ENCODE data around the gene CTNND1.
A peak's percentile ranks its signal among the peaks of the same experiment; 100 is the strongest.
"Not testable (repeated sequence)": the region's sequence is repeated elsewhere in the genome, so short reads cannot be mapped to it uniquely, and the experiment has no call there.

CTNND1 gene, protein sequence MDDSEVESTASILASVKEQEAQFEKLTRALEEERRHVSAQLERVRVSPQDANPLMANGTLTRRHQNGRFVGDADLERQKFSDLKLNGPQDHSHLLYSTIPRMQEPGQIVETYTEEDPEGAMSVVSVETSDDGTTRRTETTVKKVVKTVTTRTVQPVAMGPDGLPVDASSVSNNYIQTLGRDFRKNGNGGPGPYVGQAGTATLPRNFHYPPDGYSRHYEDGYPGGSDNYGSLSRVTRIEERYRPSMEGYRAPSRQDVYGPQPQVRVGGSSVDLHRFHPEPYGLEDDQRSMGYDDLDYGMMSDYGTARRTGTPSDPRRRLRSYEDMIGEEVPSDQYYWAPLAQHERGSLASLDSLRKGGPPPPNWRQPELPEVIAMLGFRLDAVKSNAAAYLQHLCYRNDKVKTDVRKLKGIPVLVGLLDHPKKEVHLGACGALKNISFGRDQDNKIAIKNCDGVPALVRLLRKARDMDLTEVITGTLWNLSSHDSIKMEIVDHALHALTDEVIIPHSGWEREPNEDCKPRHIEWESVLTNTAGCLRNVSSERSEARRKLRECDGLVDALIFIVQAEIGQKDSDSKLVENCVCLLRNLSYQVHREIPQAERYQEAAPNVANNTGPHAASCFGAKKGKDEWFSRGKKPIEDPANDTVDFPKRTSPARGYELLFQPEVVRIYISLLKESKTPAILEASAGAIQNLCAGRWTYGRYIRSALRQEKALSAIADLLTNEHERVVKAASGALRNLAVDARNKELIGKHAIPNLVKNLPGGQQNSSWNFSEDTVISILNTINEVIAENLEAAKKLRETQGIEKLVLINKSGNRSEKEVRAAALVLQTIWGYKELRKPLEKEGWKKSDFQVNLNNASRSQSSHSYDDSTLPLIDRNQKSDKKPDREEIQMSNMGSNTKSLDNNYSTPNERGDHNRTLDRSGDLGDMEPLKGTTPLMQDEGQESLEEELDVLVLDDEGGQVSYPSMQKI

DNA sequence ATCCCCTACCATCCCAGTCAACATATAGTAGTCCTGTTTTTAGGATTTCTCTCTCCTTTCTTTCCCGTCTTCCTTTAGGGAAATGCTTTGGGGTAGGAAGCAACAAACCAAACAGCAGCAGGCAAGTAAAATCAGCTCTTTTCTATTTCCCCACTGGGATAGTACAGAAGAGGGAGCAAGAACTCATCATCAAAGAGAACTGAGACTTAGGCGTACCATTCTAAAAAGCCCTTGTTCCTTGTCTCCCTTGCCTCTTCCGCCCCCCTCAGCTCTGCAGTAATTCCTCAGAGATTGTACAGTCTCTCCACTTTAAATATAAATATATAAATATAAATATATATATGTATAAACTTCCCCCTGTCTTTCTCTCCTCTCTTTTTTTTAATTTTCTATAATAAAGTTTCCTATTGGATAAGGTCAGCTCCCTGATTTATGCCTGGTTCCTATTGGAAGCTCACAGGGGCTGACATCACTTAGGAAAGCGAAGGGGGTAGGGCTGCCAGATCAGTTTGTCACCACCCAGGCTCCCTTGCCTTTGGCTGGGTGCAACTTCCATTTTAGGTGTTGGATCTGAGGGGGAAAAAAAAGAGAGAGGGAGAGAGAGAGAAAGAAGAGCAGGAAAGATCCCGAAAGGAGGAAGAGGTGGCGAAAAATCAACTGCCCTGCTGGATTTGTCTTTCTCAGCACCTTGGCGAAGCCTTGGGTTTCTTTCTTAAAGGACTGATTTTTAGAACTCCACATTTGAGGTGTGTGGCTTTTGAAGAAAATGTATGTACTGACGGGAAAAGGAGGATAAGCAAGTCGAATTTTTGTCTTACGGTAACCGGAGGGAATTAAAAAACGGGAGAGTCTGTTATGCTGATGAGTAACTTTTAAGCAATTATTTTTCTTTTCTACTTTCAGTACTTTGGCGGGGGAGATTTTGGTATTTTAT is at the start of gene CTNND1:
TSS of gene CTNND1 (plus strand) at position 502 of the 934 bp plus-strand sequence. CDS start 29,677 bp downstream, outside the sequence.
- Histone ChIP-seq H3K27ac (peak within 1 kb of the TSS; percentile 96), H3K36me3 (ENCODE audit: insufficient read depth, low read length) (peaks cover 3% of the 10 kb centered on the region; the same call in 1 of the 2 replicates), H3K4me3 (peak within 1 kb of the TSS; percentile 95), H3K9ac (ENCODE audit: insufficient read length) (peak within 1 kb of the TSS; percentile 99), H3K9me3 (ENCODE audit: low read depth, low read length) (no peaks in the 10 kb centered on the region)
- peak; percentile 93 for DNase-seq (ENCODE audit: low read depth, low spot score)
- TF ChIP-seq EZH2 (IDR thresholded peaks at IDR 0.05): no peak
- no peak for TF ChIP-seq FOXP2 (optimal IDR thresholded peaks at IDR 0.05; ENCODE audit: control extremely low read depth, extremely low read length, insufficient read depth)
- TF ChIP-seq POLR2AphosphoS5 (IDR thresholded peaks at IDR 0.05; ENCODE audit: borderline replicate concordance, low read depth, low read length): peak; percentile 93

DNA sequence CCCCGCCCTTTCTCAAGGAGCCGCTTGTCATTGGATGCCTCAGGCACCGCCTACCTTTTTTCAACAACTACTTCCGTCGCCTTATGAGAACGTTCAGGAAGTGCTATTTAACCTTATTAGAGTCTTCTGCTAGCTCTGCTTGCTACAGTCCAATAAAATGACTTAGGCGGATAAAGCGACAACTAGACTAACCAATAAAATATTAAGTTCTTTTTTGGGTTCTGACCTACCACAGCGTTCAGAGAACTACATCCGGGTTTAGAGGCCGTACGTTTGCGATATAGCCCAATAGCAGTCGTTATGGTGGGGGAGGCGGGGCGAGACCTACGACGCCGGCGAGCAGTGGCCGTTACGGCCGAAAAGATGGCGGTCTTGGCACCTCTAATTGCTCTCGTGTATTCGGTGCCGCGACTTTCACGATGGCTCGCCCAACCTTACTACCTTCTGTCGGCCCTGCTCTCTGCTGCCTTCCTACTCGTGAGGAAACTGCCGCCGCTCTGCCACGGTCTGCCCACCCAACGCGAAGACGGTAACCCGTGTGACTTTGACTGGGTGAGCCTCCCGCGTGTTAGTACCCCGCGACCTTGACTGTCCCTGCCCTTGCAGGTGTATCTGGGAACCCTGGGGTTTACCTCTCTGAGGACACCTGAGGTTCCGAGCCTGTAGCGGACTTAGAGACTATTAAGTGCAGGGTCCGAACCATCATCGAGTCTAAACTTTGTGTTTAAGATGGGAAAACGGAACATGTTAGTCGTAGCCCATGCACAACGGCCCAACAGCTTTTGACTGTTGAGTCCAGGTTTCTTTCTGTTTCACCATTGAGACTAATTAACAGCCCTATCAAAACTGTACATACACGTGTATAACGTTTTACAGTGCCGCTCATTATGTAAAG is 49.1 kb upstream of the CTNND1 start, which contains the start of gene TMX2:
TSS of gene TMX2 (plus strand) at position 338 of the 895 bp plus-strand sequence. CDS start at position 364, 26 bp downstream.
- Histone ChIP-seq H3K27ac (peak within 1 kb of the TSS; percentile 87), H3K9ac (ENCODE audit: insufficient read length) (peak within 1 kb of the TSS; percentile 96), H3K36me3 (ENCODE audit: insufficient read depth, low read length) (peaks cover 13% of the 10 kb centered on the region), H3K9me3 (ENCODE audit: low read depth, low read length) (no peaks in the 10 kb centered on the region), H3K4me3 (peak within 1 kb of the TSS; percentile 92)
- peak; percentile 99 for DNase-seq (ENCODE audit: low read depth, low spot score)
- no peak for TF ChIP-seq FOXP2 (optimal IDR thresholded peaks at IDR 0.05; ENCODE audit: control extremely low read depth, extremely low read length, insufficient read depth)
- TF ChIP-seq EZH2 (IDR thresholded peaks at IDR 0.05): no peak
- TF ChIP-seq POLR2AphosphoS5 (IDR thresholded peaks at IDR 0.05; ENCODE audit: borderline replicate concordance, low read depth, low read length): peak; percentile 79

DNA sequence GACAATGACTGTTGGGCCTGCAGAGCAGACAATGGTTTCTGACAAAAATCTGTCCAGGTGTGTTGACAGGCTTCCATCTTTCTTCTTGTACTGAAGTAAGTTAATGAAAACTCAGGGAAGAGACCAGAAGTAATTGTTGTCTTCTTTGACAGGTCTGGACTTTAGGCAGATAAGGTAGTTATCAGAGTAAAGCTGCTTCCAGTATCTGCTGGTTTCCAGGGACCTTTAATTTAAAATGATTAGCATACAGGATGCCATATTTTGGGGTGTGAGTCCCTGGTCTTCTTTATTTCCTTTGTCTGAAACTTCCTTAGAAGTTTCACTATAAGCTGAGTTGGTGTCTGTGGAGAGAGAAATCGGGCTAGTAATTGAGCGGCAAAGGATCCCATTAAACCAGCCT is 47.8 kb upstream of the CTNND1 start:
- no peak overlapping the region for H3K27ac ChIP-seq

DNA sequence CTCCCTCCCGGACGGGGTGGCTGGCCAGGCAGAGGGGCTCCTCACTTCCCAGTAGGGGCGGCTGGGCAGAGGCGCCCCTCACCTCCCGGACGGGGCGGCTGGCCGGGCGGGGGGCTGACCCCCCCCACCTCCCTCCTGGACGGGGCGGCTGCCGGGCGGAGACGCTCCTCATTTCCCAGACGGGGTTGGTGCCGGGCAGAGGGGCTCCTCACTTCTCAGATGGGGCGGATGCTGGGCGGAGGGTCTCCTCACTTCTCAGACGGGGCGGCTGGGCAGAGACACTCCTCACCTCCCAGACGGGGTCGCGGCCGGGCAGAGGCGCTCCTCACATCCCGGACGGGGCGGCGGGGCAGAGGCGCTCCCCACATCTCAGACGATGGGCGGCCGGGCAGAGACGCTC is 44.9 kb upstream of the CTNND1 start:
- H3K4me3 ChIP-seq; H3K9me3 ChIP-seq (ENCODE audit: low read depth, low read length); DNase-seq (ENCODE audit: low read depth, low spot score); H3K27ac ChIP-seq; H3K9ac ChIP-seq (ENCODE audit: insufficient read length): not testable (repeated sequence)
- H3K36me3 ChIP-seq (ENCODE audit: insufficient read depth, low read length): peaks cover 26% of the 10 kb centered on the region

More for the DNA sequence above, 47.8 kb upstream of the CTNND1 start:
- Histone ChIP-seq H3K9ac (ENCODE audit: insufficient read length) (peak overlapping the region; percentile 96), H3K9me3 (ENCODE audit: low read depth, low read length) (no peaks in the 10 kb centered on the region), H3K4me3 (peak overlapping the region; percentile 92), H3K36me3 (ENCODE audit: insufficient read depth, low read length) (peaks cover 12% of the 10 kb centered on the region)
- TF ChIP-seq EZH2 (IDR thresholded peaks at IDR 0.05): no peak
- TF ChIP-seq FOXP2 (optimal IDR thresholded peaks at IDR 0.05; ENCODE audit: control extremely low read depth, extremely low read length, insufficient read depth): no peak
- no peak for TF ChIP-seq POLR2AphosphoS5 (IDR thresholded peaks at IDR 0.05; ENCODE audit: borderline replicate concordance, low read depth, low read length)
- DNase-seq (ENCODE audit: low read depth, low spot score): no peak

DNA sequence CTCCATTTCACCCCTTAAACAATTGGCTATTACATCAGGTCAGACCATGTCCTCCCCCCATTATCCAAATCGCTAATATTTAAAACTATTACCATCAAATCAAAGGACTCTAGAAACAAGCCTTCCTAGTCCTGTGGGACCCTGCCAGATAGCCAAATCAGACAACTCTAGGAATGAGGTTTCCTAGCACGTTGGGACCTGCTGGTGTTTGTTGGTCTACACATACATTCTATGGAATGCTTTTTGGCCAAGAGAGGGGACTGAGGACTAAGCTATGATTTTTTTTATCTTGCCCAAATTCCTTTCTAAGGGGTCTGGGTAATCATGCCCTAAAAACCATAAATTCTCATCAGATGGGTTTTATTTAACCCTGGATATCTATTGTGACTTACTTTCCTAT is 34.4 kb upstream of the CTNND1 start:
- Histone ChIP-seq H3K36me3 (ENCODE audit: insufficient read depth, low read length) (peaks cover 11% of the 10 kb centered on the region; the same call in 1 of the 2 replicates), H3K4me3 (no peak overlapping the region), H3K9ac (ENCODE audit: insufficient read length) (no peak overlapping the region), H3K27ac (no peak overlapping the region), H3K9me3 (ENCODE audit: low read depth, low read length) (no peaks in the 10 kb centered on the region)
- TF ChIP-seq FOXP2 (optimal IDR thresholded peaks at IDR 0.05; ENCODE audit: control extremely low read depth, extremely low read length, insufficient read depth) (no peak), POLR2AphosphoS5 (IDR thresholded peaks at IDR 0.05; ENCODE audit: borderline replicate concordance, low read depth, low read length) (no peak), EZH2 (IDR thresholded peaks at IDR 0.05) (no peak)
- no peak for DNase-seq (ENCODE audit: low read depth, low spot score)

DNA sequence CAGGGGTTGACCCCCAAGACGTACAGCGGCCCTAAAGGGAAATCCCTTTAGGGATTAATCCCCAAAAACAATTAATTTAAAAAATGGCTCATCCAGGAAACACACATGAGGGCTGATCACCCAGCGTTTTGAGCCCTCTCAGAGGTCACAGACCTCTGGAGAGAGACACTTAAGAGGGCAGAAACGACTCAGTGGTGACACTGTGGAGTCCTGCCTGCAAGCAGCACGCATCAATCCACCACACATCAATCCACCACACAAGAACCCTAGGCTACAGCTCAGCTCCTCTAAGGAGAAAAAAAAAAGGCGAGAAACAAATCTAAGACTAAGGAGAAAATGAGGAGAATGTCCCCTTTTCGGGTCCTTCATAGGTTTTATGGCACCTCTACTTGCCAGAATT is 32.8 kb upstream of the CTNND1 start:
- Histone ChIP-seq H3K4me3 (no peak overlapping the region), H3K9ac (ENCODE audit: insufficient read length) (no peak overlapping the region), H3K27ac (peak overlapping the region; percentile 13; the same call in 1 of the 2 replicates), H3K9me3 (ENCODE audit: low read depth, low read length) (no peaks in the 10 kb centered on the region), H3K36me3 (ENCODE audit: insufficient read depth, low read length) (peaks cover 7% of the 10 kb centered on the region)
- TF ChIP-seq FOXP2 (optimal IDR thresholded peaks at IDR 0.05; ENCODE audit: control extremely low read depth, extremely low read length, insufficient read depth) (no peak), POLR2AphosphoS5 (IDR thresholded peaks at IDR 0.05; ENCODE audit: borderline replicate concordance, low read depth, low read length) (no peak), EZH2 (IDR thresholded peaks at IDR 0.05) (no peak)
- no peak for DNase-seq (ENCODE audit: low read depth, low spot score)

DNA sequence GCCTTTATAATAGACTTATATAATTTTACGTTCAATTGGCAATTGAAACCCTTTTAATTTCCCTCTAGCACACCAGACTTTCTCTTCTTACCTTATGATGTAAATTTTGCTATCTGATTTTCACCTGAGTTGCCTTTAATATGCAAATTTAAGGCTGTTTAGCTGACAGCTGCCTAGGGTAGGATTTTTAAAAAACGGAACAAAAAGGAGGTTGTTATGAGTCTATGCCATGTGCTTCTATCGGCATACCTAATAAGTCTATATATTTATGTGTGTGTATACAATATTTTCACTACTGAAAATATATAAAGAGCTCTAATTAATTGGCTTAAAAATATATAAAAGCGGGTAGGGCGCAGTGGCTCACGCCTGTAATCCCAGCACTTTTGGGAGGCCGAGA is 32.1 kb upstream of the CTNND1 start:
- H3K4me3 ChIP-seq: no peak overlapping the region
- H3K9me3 ChIP-seq (ENCODE audit: low read depth, low read length): no peaks in the 10 kb centered on the region
- H3K9ac ChIP-seq (ENCODE audit: insufficient read length): no peak overlapping the region
- peaks cover 11% of the 10 kb centered on the region for H3K36me3 ChIP-seq (ENCODE audit: insufficient read depth, low read length)
- DNase-seq (ENCODE audit: low read depth, low spot score): no peak
- no peak overlapping the region for H3K27ac ChIP-seq
- TF ChIP-seq POLR2AphosphoS5 (IDR thresholded peaks at IDR 0.05; ENCODE audit: borderline replicate concordance, low read depth, low read length) (no peak), FOXP2 (optimal IDR thresholded peaks at IDR 0.05; ENCODE audit: control extremely low read depth, extremely low read length, insufficient read depth) (no peak), EZH2 (IDR thresholded peaks at IDR 0.05) (no peak)
